Kidney (tissue), 14 donors: ENCODE results near the gene ANKMY1. TPM values are rescaled to one million over a fixed set of nuclear protein-coding genes. Genes with fewer than 3 reads are reported as not detected.

Experiments
- DNase-seq, 5 donors: peaks; one replicate each; pipeline ENCODE4 v3.0.0-alpha.2; 2013 to 2020
- FAIRE-seq: peaks from 2 replicates; lab custom pipeline; 2012; peaks lifted over from hg19 to GRCh38; lab: Jason Lieb, UNC
- H3K27ac ChIP-seq, 2 donors: one replicate each; pipeline ENCODE4 v1.7.0; 2013; ENCODE audit warnings: low read depth in 2 of 2, low read length in 2 of 2, inconsistent platforms in 1 of 2
- H3K27me3 ChIP-seq: one replicate; pipeline ENCODE4 v1.7.1; 2013; ENCODE audit warnings: low read length, inconsistent platforms; ENCODE audit not compliant: control insufficient read depth, insufficient read depth
- H3K36me3 ChIP-seq, 3 donors: one replicate each; pipeline versions ENCODE4 v1.7.0 to v1.7.1; 2013; ENCODE audit warnings: low read length in 3 of 3, control low read depth in 1 of 3, inconsistent platforms in 1 of 3; ENCODE audit not compliant: insufficient read depth in 3 of 3, control insufficient read depth in 2 of 3
- H3K4me1 ChIP-seq, 3 donors: one replicate each; pipeline versions ENCODE4 v1.7.0 to v1.7.1; 2013; ENCODE audit warnings: low read length in 3 of 3, inconsistent platforms in 1 of 3, low read depth in 1 of 3; ENCODE audit not compliant: control insufficient read depth in 2 of 3, insufficient read depth in 2 of 3
- H3K4me3 ChIP-seq, 3 donors: one replicate each; pipeline versions ENCODE4 v1.7.0 to v1.8.1; 2013; ENCODE audit warnings: low read length in 3 of 3, control low read depth in 1 of 3, inconsistent platforms in 1 of 3
- H3K9ac ChIP-seq, 3 donors: one replicate each; pipeline versions ENCODE4 v1.7.0 to v1.7.1; 2013; ENCODE audit warnings: low read length in 3 of 3, control low read depth in 1 of 3, inconsistent platforms in 1 of 3
- H3K9me3 ChIP-seq, 3 donors: one replicate each; pipeline versions ENCODE4 v1.7.0 to v1.7.1; 2013; ENCODE audit warnings: low read length in 3 of 3, control low read depth in 1 of 3, inconsistent platforms in 1 of 3; ENCODE audit not compliant: control insufficient read depth in 2 of 3, insufficient read depth in 1 of 3
- CTCF ChIP-seq: IDR thresholded peaks from 3 replicates; pipeline ENCODE4 v1.5.1; 2012; ENCODE audit warnings: mild to moderate bottlenecking, moderate library complexity, borderline replicate concordance; ENCODE audit not compliant: insufficient read depth; ENCODE audit errors: extremely low read depth
- intact Hi-C: fragments of 100-400 bp; cut with DNase I; formaldehyde crosslinking; loops from one replicate; pipeline ENCODE4 v1.11.1; 2022
- polyA plus RNA-seq: library from polyadenylated mRNA; stranded (reverse); fragments of 350-450 nt; fragmentation: Illumina TruSeq; extraction: RNeasy Lipid Tissue Mini Kit (QIAGEN cat#74804); gene quantifications from one replicate; pipeline ENCODE4 v1.2.3, GENCODE V29; 2014; ENCODE audit warnings: low read depth, low replicate concordance; ENCODE audit not compliant: insufficient read depth
- total RNA-seq: library from RNA; stranded (reverse); fragmentation: NEBNext Ultra II Directional; extraction: Animal tissue kit (Norgen Biotek cat#: 25700); gene quantifications from one replicate; pipeline ENCODE4 v1.2.1, GENCODE V29; 2021
- donor health status: control.
- donor health status: control.
- donor health status: control.
- donor health status: control.
- donor health status: control.
- donor health status: DM: yes; HTN: yes; CAD: no.
- donor health status: Normal renal cell carcinoma (clear cell type).

Gene ANKMY1
- total and polyA plus RNA-seq, 2 donors from 2014 or later = 3.0 to 22.1 TPM

- intact Hi-C loops = no loop called here
- H3K9me3 ChIP-seq = peaks cover 0 to 2% (median 0%) of the 10 kb centered on the region in 3 donors
- no peak overlapping the region for H3K4me3 ChIP-seq
- DNase-seq (peak in 3 of 5 donors; percentile 28 to 57 (median 50)), FAIRE-seq (no peak)
- no peaks in the 10 kb centered on the region for H3K27me3 ChIP-seq
- no peaks in the 10 kb centered on the region for H3K4me1 ChIP-seq
- no peak overlapping the region for H3K9ac ChIP-seq
- H3K36me3 ChIP-seq = peaks cover 0 to 2% (median 2%) of the 10 kb centered on the region in 3 donors
- H3K27ac ChIP-seq = no peak overlapping the region
- no peak for TF ChIP-seq CTCF
These were observed 88.5 kb downstream of the ANKMY1 start for GRCh38 chr2:240469239-240469636.

GRCh38 chr2:240468303-240469238 lies 89.2 kb downstream of the ANKMY1 start:
- TF ChIP-seq CTCF = no peak
- Histone ChIP-seq H3K4me1 (no peaks in the 10 kb centered on the region), H3K27ac (no peak overlapping the region), H3K9me3 (peaks cover 0 to 2% (median 0%) of the 10 kb centered on the region in 3 donors), H3K9ac (no peak overlapping the region), H3K36me3 (peaks cover 0 to 6% (median 5%) of the 10 kb centered on the region in 3 donors), H3K4me3 (no peak overlapping the region), H3K27me3 (no peaks in the 10 kb centered on the region)
- DNase-seq (peak in 3 of 5 donors; percentile 7 to 74 (median 60)), FAIRE-seq (no peak)
- intact Hi-C loops = no loop called here

- peaks cover 0 to 6% (median 5%) of the 10 kb centered on the region in 3 donors for H3K36me3 ChIP-seq
- no peaks in the 10 kb centered on the region for H3K4me1 ChIP-seq
- no peak for TF ChIP-seq CTCF
- DNase-seq (peak in 3 of 5 donors; percentile 9 to 63 (median 51)), FAIRE-seq (no peak)
- H3K4me3 ChIP-seq = no peak overlapping the region
- H3K27ac ChIP-seq = no peak overlapping the region
- H3K9me3 ChIP-seq = peaks cover 0 to 2% (median 0%) of the 10 kb centered on the region in 3 donors
- no peak overlapping the region for H3K9ac ChIP-seq
- no peaks in the 10 kb centered on the region for H3K27me3 ChIP-seq
- intact Hi-C loops = no loop called here
These were observed 90.0 kb downstream of the ANKMY1 start for GRCh38 chr2:240467659-240468302.
